AG09309 (cell line): ENCODE data around the gene MRE11.
"Not testable (repeated sequence)": the region's sequence is repeated elsewhere in the genome, so short reads cannot be mapped to it uniquely, and the experiment has no call there.

ENCODE experiments used
- DNase-seq: peaks from one replicate; pipeline ENCODE4 v3.0.0-alpha.2; 2010; ENCODE audit warnings: low read depth
- H3K4me3 ChIP-seq: 2 replicates; pipeline ENCODE4 v1.5.1; 2011; ENCODE audit warnings: mild to moderate bottlenecking, low read depth, low read length, moderate library complexity; ENCODE audit not compliant: control insufficient read depth
- TF ChIP-seq, protein P1 (sequence below): IDR thresholded peaks from 2 replicates; pipeline ENCODE4 v1.5.1; 2011; ENCODE audit warnings: mild to moderate bottlenecking, low read depth, low read length, inconsistent platforms; ENCODE audit not compliant: insufficient read depth, control insufficient read depth; ENCODE audit errors: missing control alignments

MRE11 gene

DNA sequence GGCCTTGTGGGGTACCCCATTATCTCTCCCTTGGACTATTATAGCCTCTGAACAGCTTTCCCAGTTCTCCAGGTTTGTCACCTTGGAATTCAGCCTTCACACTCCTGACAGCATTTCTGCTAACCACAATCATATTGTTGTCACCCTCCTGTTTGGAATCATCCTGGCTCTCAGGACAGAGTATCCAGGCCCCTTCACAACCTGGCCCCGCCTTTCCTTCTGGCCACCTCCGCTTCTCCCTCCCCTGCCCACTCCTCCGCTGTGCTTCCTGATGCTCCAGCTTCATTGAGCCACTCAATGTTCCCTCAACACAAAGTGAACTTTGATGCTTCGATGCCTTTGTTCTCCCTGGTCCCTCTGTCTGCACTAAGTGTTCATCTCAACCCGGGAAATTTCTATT lies 95.5 kb downstream of the MRE11 start:
- TF ChIP-seq, protein P1, sequence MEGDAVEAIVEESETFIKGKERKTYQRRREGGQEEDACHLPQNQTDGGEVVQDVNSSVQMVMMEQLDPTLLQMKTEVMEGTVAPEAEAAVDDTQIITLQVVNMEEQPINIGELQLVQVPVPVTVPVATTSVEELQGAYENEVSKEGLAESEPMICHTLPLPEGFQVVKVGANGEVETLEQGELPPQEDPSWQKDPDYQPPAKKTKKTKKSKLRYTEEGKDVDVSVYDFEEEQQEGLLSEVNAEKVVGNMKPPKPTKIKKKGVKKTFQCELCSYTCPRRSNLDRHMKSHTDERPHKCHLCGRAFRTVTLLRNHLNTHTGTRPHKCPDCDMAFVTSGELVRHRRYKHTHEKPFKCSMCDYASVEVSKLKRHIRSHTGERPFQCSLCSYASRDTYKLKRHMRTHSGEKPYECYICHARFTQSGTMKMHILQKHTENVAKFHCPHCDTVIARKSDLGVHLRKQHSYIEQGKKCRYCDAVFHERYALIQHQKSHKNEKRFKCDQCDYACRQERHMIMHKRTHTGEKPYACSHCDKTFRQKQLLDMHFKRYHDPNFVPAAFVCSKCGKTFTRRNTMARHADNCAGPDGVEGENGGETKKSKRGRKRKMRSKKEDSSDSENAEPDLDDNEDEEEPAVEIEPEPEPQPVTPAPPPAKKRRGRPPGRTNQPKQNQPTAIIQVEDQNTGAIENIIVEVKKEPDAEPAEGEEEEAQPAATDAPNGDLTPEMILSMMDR = no peak
- H3K4me3 ChIP-seq = no peak overlapping the region
- DNase-seq = no peak

- no peak for DNase-seq
- TF ChIP-seq, protein P1 = no peak
- no peak overlapping the region for H3K4me3 ChIP-seq
Observed at GRCh38 chr11:94396282-94396681, 97.4 kb downstream of the MRE11 start.

- H3K4me3 ChIP-seq = not testable (repeated sequence)
Observed at GRCh38 chr11:94391937-94392336, 101.7 kb downstream of the MRE11 start.

DNA sequence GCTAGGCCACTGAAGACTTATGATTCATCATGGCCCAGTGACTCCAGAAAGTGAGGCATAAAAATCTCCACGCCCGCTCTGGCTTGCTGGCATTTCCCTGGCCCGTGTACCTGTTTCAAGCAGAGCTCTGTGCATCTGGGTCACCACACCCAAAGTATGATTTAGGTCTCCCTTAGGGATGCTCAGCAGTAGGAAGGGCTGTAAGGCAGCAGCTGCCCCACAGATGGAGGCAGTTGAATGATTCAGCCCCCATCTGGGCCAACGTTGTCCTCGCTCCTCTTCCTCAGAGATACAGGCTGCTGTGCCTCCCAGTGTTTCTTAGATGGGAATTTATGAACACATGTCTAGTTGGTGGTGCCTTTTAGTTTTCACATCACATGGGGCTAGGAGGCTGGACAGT lies 114.0 kb downstream of the MRE11 start:
- H3K4me3 ChIP-seq = no peak overlapping the region
- DNase-seq = no peak
- TF ChIP-seq, protein P1 = no peak

More at GRCh38 chr11:94391937-94392336, 101.7 kb downstream of the MRE11 start:
- DNase-seq = not testable (repeated sequence)

DNA sequence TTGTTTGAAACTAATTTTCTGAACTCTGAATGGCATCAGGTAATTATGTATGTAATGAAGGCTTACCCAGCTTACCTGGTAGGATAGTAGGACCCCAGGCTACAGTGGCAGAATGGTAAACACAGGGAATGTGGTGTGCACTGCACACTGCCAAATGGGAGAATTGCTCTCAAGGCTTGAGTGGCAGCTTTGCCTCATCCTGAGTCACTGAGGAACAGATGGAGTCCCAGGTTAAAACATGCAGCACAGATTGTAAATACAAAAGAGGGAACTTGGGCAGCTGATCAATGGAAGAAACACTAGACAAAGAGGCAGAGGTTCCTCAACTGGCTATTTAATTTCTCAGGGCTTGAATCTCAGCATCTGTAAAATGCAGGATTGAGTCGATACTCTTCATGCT lies 116.8 kb downstream of the MRE11 start:
- TF ChIP-seq, protein P1 = no peak
- H3K4me3 ChIP-seq = no peak overlapping the region
- no peak for DNase-seq

DNA sequence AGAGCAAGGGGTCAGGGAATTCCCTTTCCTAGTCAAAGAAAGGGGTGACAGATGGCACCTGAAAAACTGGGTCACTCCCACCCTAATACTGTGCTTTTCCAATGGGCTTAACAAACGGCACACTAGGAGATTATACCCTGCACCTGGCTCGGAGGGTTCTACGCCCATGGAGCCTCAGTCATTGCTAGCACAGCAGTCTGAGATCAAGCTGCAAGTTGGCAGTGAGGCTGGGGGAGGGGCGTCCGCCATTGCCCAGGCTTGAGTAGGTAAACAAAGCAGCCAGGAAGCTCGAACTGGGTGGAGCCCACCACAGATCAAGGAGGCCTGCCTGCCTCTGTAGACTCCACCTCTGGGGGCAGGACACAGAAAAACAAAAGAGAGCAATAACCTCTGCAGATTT lies 123.1 kb downstream of the MRE11 start:
- DNase-seq, H3K4me3 ChIP-seq: not testable (repeated sequence)
